Sigmoid colon (tissue), 4 donors: ENCODE data around the gene IL23A.

Experiments used
- CTCF ChIP-seq, 4 experiments: fragments of 450-650 bp in 3 of 4; fragments of 200-600 bp in 1 of 4; IDR thresholded peaks; one replicate each; pipeline ENCODE4 v1.5.1; 2016 to 2019; ENCODE audit warnings: antibody characterized with exemption in 4 of 4, mild to moderate bottlenecking in 3 of 4, moderate library complexity in 2 of 4
- EP300 ChIP-seq, 4 donors: sonication (generic); formaldehyde crosslinking; IDR thresholded peaks; one replicate each; pipeline ENCODE4 v1.6.1; 2017; ENCODE audit warnings: antibody characterized with exemption in 4 of 4
- POLR2A ChIP-seq, 2 donors: fragments of 450-650 bp; IDR thresholded peaks; one replicate each; pipeline ENCODE4 v1.6.1; 2016; ENCODE audit warnings: antibody characterized with exemption in 2 of 2, mild to moderate bottlenecking in 2 of 2, moderate library complexity in 2 of 2
- POLR2AphosphoS5 ChIP-seq, 4 donors: sonication (generic); formaldehyde crosslinking; IDR thresholded peaks; one replicate each; pipeline ENCODE4 v1.6.1; 2017; ENCODE audit warnings: antibody characterized with exemption in 4 of 4

GRCh38 chr12:56297400-56297799, 41.3 kb upstream of the IL23A start:
- no peak for TF ChIP-seq CTCF (IDR thresholded peaks at IDR 0.05)
- TF ChIP-seq EP300 (IDR thresholded peaks at IDR 0.05) = no peak
- no peak for TF ChIP-seq POLR2AphosphoS5 (IDR thresholded peaks at IDR 0.05)
- no peak for TF ChIP-seq POLR2A (IDR thresholded peaks at IDR 0.05)
